Endothelial cell of umbilical vein (primary cell): ENCODE data around the gene SLC39A9. TPM values are rescaled to one million over a fixed set of nuclear protein-coding genes. Genes with fewer than 3 reads are reported as not detected.

Experiments used
- BruUV-seq: library from RNA; stranded (reverse); fragments of 400-500 nt; replicated peaks from 2 replicates; lab custom pipeline; 2021; lab: Mats Ljungman, UMichigan
- CTCF ChIA-PET: fragments of 300-600, 350-600 bp; sonication (Branson Sonifier 250); formaldehyde crosslinking; loops from one replicate; lab custom pipeline; 2021; ENCODE audit warnings: antibody characterized with exemption, inconsistent platforms; lab: Charles Lee
- POLR2A ChIA-PET: fragments of 300-600, 350-600 bp; sonication (Branson Sonifier 250); formaldehyde crosslinking; loops from one replicate; lab custom pipeline; 2021; ENCODE audit warnings: antibody characterized with exemption, inconsistent platforms; lab: Charles Lee
- DNase-seq: peaks from one replicate; pipeline ENCODE4 v3.0.0-alpha.2; 2011; ENCODE audit warnings: low read depth, low spot score
- FAIRE-seq: peaks from 2 replicates; lab custom pipeline; 2011; peaks lifted over from hg19 to GRCh38; lab: Jason Lieb, UNC
- H2AFZ ChIP-seq: 2 replicates; pipeline ENCODE4 v1.6.0; 2012; ENCODE audit warnings: low read depth, low read length, control low read depth, inconsistent platforms
- H3K27ac ChIP-seq: 2 replicates; pipeline ENCODE4 v1.5.1; 2011; ENCODE audit warnings: low read depth, mild to moderate bottlenecking, control low read depth, low read length, moderate library complexity; ENCODE audit not compliant: insufficient read depth
- H3K27me3 ChIP-seq, 2 experiments: 2 replicates each; pipeline versions ENCODE4 v1.6.0 to v1.6.1; 2011; ENCODE audit warnings: low read length in 2 of 2, mixed read lengths in 1 of 2; ENCODE audit not compliant: control insufficient read depth in 2 of 2, insufficient read depth in 2 of 2
- H3K36me3 ChIP-seq, 2 experiments: 2 replicates in 1 of 2; 3 replicates in 1 of 2; pipeline ENCODE4 v1.5.1; 2011; ENCODE audit warnings: low read length in 2 of 2, mild to moderate bottlenecking in 1 of 2, moderate library complexity in 1 of 2; ENCODE audit not compliant: control insufficient read depth in 2 of 2, insufficient read depth in 2 of 2; ENCODE audit errors: extremely low read depth in 1 of 2
- H3K4me1 ChIP-seq: 3 replicates; pipeline ENCODE4 v1.5.1; 2011; ENCODE audit warnings: mild to moderate bottlenecking, low read length; ENCODE audit not compliant: control insufficient read depth, insufficient read depth; ENCODE audit errors: extremely low read depth
- H3K4me2 ChIP-seq: 2 replicates; pipeline ENCODE4 v1.6.1; 2011; ENCODE audit warnings: low read length, control low read depth, mixed read lengths; ENCODE audit not compliant: insufficient read depth
- H3K4me3 ChIP-seq, 3 experiments: fragments of 200-600 bp in 1 of 3; sonication (generic), shearing (Covaris generic) in 1 of 3; replicated peaks in 1 of 3; 2 replicates each; pipeline ENCODE4 v1.5.1; 2011 to 2016; ENCODE audit warnings: control low read depth in 3 of 3, low read length in 3 of 3, mild to moderate bottlenecking in 2 of 3, inconsistent platforms in 1 of 3, low read depth in 1 of 3, moderate library complexity in 1 of 3; ENCODE audit not compliant: insufficient read depth in 1 of 3
- H3K79me2 ChIP-seq: 2 replicates; pipeline ENCODE4 v1.6.0; 2012; ENCODE audit warnings: low read length, inconsistent platforms; ENCODE audit not compliant: control insufficient read depth, insufficient read depth
- H3K9ac ChIP-seq: replicated peaks from 2 replicates; pipeline ENCODE3; 2011; ENCODE audit warnings: low read length, control low read depth; ENCODE audit not compliant: insufficient read depth; ENCODE audit errors: extremely low read depth
- H3K9me1 ChIP-seq: replicated peaks from 3 replicates; pipeline ENCODE4 v1.6.0; 2011; ENCODE audit warnings: mild to moderate bottlenecking, low read length; ENCODE audit not compliant: control insufficient read depth, insufficient read depth; ENCODE audit errors: extremely low read depth
- H3K9me3 ChIP-seq: replicated peaks from 2 replicates; pipeline ENCODE4 v1.5.1; 2012; ENCODE audit warnings: low read length, inconsistent platforms; ENCODE audit not compliant: control insufficient read depth, insufficient read depth
- H4K20me1 ChIP-seq: replicated peaks from 2 replicates; pipeline ENCODE3; 2011; ENCODE audit warnings: mild to moderate bottlenecking, low read length; ENCODE audit not compliant: control insufficient read depth, insufficient read depth; ENCODE audit errors: extremely low read depth
- CTCF ChIP-seq, 2 donors: IDR thresholded peaks; 1 replicate in 1 of 2; 2 replicates in 1 of 2; pipeline ENCODE4 v1.5.1; 2011; ENCODE audit warnings: low read length in 2 of 2, mild to moderate bottlenecking in 2 of 2, moderate library complexity in 2 of 2, control low read depth in 1 of 2, inconsistent platforms in 1 of 2, low read depth in 1 of 2; ENCODE audit not compliant: insufficient read depth in 1 of 2; ENCODE audit errors: extremely low read depth in 1 of 2
- EZH2 ChIP-seq: IDR thresholded peaks from 2 replicates; pipeline ENCODE4 v1.6.1; 2012; ENCODE audit warnings: borderline replicate concordance, low read depth, mild to moderate bottlenecking, moderate library complexity, low read length, inconsistent platforms; ENCODE audit not compliant: severe bottlenecking
- FOS ChIP-seq: IDR thresholded peaks from 2 replicates; pipeline ENCODE4 v1.6.1; 2011; ENCODE audit warnings: mild to moderate bottlenecking, low read length, moderate library complexity, borderline replicate concordance; ENCODE audit not compliant: insufficient read depth
- GATA2 ChIP-seq: IDR thresholded peaks from 2 replicates; pipeline ENCODE4 v1.7.0; 2011; ENCODE audit warnings: low read depth, mild to moderate bottlenecking, moderate library complexity, mixed read lengths, low read length; ENCODE audit not compliant: insufficient read length, insufficient read depth
- JUN ChIP-seq: IDR thresholded peaks from 2 replicates; pipeline ENCODE4 v1.6.1; 2011; ENCODE audit warnings: borderline replicate concordance, low read depth; ENCODE audit not compliant: insufficient read length, insufficient read depth
- MAX ChIP-seq: IDR thresholded peaks from 2 replicates; pipeline ENCODE4 v1.6.1; 2011; ENCODE audit not compliant: insufficient read depth, insufficient read length
- MYC ChIP-seq: IDR thresholded peaks from one replicate; pipeline ENCODE4 v1.6.1; 2011; ENCODE audit warnings: mild to moderate bottlenecking, low read depth, low read length
- POLR2A ChIP-seq: IDR thresholded peaks from 2 replicates; pipeline ENCODE4 v1.6.1; 2012; ENCODE audit warnings: low read depth, mild to moderate bottlenecking, control low read depth, low read length
- POLR2AphosphoS5 ChIP-seq: IDR thresholded peaks from 2 replicates; pipeline ENCODE4 v1.6.1; 2012; ENCODE audit warnings: low read depth, mild to moderate bottlenecking, control low read depth, low read length, moderate library complexity; ENCODE audit not compliant: insufficient read depth
- dilution Hi-C: fragments of 300-500 bp; cut with MboI; formaldehyde crosslinking; loops from one replicate; pipeline ENCODE4 v1.15.0; 2019; ENCODE audit warnings: low sequenced_read_pairs; ENCODE audit not compliant: extremely low pct_ligation_motif_present
- intact Hi-C: fragments of 100-400 bp; cut with micrococcal nuclease; formaldehyde crosslinking; loops from one replicate; pipeline ENCODE4 v1.10.0; 2022
- polyA plus RNA-seq, 4 experiments: library from polyadenylated mRNA; depleted of rRNA in 3 of 4; stranded (reverse) in 3 of 4; unstranded in 1 of 4; fragments of >200 nt; gene quantifications; 2 replicates each; pipeline versions ENCODE4 v1.2.1 to v1.2.3, GENCODE V29; 2011 to 2012; ENCODE audit warnings: missing spikeins in 1 of 4
- total RNA-seq: library from RNA; stranded (reverse); gene quantifications from 2 replicates; pipeline ENCODE4 v1.2.3, GENCODE V29; 2021

SLC39A9 gene
- total and polyA plus RNA-seq, 2 donors (not counting 3 experiments of a cell fraction or from before 2014, with no cell fraction given): 39.8 to 55.2 TPM

GRCh38 chr14:69353168-69353567 lies 45.3 kb upstream of the SLC39A9 start:
- peaks cover 0 to 5% of the 10 kb centered on the region in 2 experiments for H3K27me3 ChIP-seq
- no peaks in the 10 kb centered on the region for H3K4me1 ChIP-seq
- H3K9me1 ChIP-seq: no peaks in the 10 kb centered on the region
- H3K9ac ChIP-seq: no peak overlapping the region
- intact Hi-C loops: no loop called here
- ChIA-PET POLR2A (no interaction called here), CTCF (no interaction called here)
- no peaks in the 10 kb centered on the region for H4K20me1 ChIP-seq
- no peak overlapping the region for H3K4me2 ChIP-seq
- H3K4me3 ChIP-seq: no peak overlapping the region
- FAIRE-seq (no peak), DNase-seq (no peak)
- TF ChIP-seq GATA2 (no peak), POLR2AphosphoS5 (no peak), FOS (no peak), MYC (no peak), CTCF (IDR thresholded peaks at IDR 0.05; ENCODE audit: extremely low read depth in 1 of 2, insufficient read depth in 1 of 2, low read depth in 1 of 2, low read length in 2 of 2) (no peak), EZH2 (no peak), POLR2A (no peak), JUN (no peak), MAX (no peak)
- dilution Hi-C loops: no loop called here
- no peaks in the 10 kb centered on the region for H3K9me3 ChIP-seq
- no peak overlapping the region for H2AFZ ChIP-seq
- H3K79me2 ChIP-seq: no peaks in the 10 kb centered on the region
- BruUV-seq: no TSS peak
- H3K36me3 ChIP-seq: no peaks in the 10 kb centered on the region
- H3K27ac ChIP-seq: no peak overlapping the region
